Coronary artery (tissue), 2 donors: ENCODE data around the gene DOK3.
A peak's percentile ranks its signal among the peaks of the same experiment; 100 is the strongest.

Experiments
- DNase-seq: peaks from one replicate; pipeline ENCODE4 v3.0.0-alpha.2; 2017; ENCODE audit warnings: low spot score
- H3K27ac ChIP-seq, 2 donors: fragments of 200-600 bp; sonication (generic); one replicate each; pipeline ENCODE4 v1.5.1; 2016 to 2019
- H3K4me3 ChIP-seq: fragments of 200-600 bp; sonication (generic); 2 replicates; pipeline ENCODE4 v1.5.1; 2016; ENCODE audit warnings: mild to moderate bottlenecking, moderate library complexity
- TF ChIP-seq, protein P1 (sequence below): fragments of 200-600 bp; sonication (generic); IDR thresholded peaks from one replicate; pipeline ENCODE4 v1.5.1; 2019; ENCODE audit warnings: antibody characterized with exemption

DOK3 gene

DNA sequence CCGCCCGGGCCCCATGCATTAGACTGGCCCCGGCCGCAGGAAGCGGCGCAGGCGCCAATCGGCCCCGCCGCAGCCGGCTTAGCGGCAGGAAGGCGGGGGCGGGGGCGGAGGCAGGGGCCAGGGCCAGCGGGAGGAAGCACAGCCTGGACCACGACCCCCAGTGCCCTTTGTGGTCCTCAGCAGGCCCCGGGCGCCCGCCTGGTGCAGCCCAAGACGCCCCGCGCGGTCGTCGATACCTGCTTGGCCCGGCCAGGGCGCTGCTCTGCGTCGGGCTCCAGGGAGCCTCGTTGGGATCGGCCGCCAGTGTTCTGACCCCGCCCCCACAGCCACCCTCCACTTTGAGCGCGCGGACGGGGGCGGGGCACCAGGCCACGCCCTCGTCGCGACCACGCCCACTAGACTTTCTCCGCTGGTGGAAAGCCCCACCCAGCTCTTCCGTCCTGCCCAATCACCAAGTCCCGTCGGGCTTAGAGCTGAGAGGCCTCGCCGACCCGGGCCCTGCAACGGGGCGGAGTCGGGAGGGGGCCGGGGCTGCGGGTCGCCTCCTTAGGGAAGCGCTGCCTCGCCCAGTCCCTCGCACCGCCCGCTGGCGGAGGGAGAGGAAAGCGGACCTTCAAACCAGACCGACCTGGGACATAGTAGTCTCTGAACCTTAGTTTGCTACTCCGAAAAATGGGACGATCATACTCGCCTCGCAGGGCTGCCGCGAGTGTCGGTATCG lies 12.2 kb downstream of the DOK3 start, which contains the start of gene PDLIM7:
Gene PDLIM7, minus strand, starts transcription at position 313 of the 721 bp plus-strand sequence. CDS start 1,092 bp downstream, outside the sequence.
- peak within 1 kb of the TSS; percentile 98 for H3K4me3 ChIP-seq
- TF ChIP-seq, protein P1, sequence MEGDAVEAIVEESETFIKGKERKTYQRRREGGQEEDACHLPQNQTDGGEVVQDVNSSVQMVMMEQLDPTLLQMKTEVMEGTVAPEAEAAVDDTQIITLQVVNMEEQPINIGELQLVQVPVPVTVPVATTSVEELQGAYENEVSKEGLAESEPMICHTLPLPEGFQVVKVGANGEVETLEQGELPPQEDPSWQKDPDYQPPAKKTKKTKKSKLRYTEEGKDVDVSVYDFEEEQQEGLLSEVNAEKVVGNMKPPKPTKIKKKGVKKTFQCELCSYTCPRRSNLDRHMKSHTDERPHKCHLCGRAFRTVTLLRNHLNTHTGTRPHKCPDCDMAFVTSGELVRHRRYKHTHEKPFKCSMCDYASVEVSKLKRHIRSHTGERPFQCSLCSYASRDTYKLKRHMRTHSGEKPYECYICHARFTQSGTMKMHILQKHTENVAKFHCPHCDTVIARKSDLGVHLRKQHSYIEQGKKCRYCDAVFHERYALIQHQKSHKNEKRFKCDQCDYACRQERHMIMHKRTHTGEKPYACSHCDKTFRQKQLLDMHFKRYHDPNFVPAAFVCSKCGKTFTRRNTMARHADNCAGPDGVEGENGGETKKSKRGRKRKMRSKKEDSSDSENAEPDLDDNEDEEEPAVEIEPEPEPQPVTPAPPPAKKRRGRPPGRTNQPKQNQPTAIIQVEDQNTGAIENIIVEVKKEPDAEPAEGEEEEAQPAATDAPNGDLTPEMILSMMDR, result no peak
- DNase-seq, result peak; percentile 97

GRCh38 chr5:177496727-177497291 lies 12.8 kb downstream of the DOK3 start:
- peak overlapping the region; percentile 91 to 100 for H3K27ac ChIP-seq
- DNase-seq, result peak; percentile 93
- TF ChIP-seq, protein P1, result no peak
- peak overlapping the region; percentile 98 for H3K4me3 ChIP-seq

More for the DNA sequence above, 12.2 kb downstream of the DOK3 start, which contains the start of gene PDLIM7:
- H3K27ac ChIP-seq, result peak within 1 kb of the TSS; percentile 91 to 100

DNA sequence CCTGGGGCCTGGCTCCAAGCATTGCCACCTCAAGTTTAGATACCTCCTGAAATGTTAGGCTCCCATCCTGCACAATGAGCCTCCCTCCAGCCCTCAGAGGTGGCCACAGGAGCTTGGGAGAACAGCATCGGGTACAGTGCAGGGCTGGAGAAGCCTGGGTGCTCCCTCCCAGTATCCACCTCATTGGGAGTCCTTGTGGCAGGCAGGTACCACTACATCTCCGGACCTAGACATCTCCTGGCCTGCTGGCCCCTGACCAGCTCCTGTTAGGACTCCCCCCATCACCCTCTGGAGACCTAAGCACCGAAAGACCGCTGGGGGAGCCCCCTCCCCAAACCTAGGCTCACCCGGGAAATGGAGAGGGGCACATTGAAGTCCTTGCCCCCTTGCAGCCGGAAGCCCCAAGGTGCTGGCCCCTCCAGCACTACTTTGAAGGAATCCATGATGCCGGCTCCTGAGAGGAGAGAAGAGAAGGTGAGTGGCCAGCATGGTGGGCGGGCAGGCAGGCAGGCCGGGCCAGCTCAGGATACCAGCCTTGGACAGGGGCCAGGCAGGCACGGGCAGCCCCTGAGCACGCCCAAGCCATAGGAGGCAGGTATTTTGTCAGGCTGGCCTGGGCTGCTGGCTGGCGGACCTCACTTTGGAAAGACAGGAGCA lies 13.4 kb downstream of the DOK3 start:
- Histone ChIP-seq H3K4me3 (peak overlapping the region; percentile 98), H3K27ac (peak overlapping the region; percentile 91 to 100)
- DNase-seq, result no peak
- TF ChIP-seq, protein P1, result no peak

DNA sequence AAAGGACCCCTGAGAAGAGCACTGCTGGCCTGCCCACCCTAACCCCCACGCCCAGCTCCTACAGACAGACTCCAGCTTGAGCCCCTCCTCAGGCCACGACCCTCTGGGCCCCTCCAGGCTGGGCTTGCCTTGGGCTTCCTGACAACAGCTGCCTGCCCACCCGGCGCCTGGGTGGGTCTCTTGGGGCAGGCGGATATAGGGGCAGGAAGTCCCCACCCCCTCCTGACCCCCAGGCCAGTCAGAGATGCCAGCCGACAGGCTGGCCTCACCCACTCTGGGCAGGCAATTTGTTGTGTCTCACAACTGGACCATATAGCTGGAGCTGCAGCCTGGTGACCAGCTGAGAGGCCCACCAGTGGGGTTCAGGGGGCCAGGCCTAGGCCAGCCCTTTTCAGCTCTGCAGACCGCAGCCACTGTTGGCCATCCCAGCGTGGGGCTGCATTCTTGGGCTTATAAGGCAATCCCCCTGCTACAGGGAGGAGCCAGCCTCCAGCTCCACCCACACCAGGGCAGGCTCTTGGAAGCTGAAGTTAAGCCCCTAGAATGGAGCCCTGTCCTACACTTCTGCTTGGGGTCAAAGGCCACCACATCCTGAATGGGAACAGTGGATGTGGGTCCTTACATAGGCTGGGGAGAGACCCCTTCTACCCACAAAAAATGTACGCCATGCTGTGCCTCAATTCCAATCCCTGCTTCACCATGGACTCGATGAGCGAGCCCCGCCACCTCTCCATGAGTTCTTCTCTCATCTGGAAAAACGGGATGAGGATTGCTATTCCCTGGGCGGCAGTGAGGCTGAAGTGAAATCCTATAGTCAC lies 14.2 kb downstream of the DOK3 start:
- Histone ChIP-seq H3K27ac (peak overlapping the region; percentile 91 to 100), H3K4me3 (peak overlapping the region; percentile 98)
- TF ChIP-seq, protein P1, result no peak
- peak; percentile 95 for DNase-seq

- H3K27ac ChIP-seq, result peak overlapping the region; percentile 91 to 100
- peak; percentile 93 for DNase-seq
- peak overlapping the region; percentile 98 for H3K4me3 ChIP-seq
- TF ChIP-seq, protein P1, result no peak
Observed at GRCh38 chr5:177494346-177495195, 15.1 kb downstream of the DOK3 start.
